Central memory CD4-positive, alpha-beta T cell (primary cell): Measurements from ENCODE around the gene SGIP1.

ENCODE experiments used
- DNase-seq: peaks from one replicate; pipeline ENCODE4 v3.0.0; 2022

SGIP1 gene

GRCh38 chr1:66617362-66618184 lies 83.6 kb downstream of the SGIP1 start:
- DNase-seq, result no peak

GRCh38 chr1:66618390-66618789 lies 84.4 kb downstream of the SGIP1 start:
- DNase-seq, result no peak

GRCh38 chr1:66623812-66624211 lies 89.9 kb downstream of the SGIP1 start:
- DNase-seq, result no peak

- DNase-seq, result no peak
Observed at GRCh38 chr1:66624412-66625060, 90.6 kb downstream of the SGIP1 start.

GRCh38 chr1:66626261-66626660 lies 92.3 kb downstream of the SGIP1 start:
- DNase-seq, result no peak

GRCh38 chr1:66628926-66629325 lies 95.0 kb downstream of the SGIP1 start:
- DNase-seq, result no peak

- DNase-seq, result no peak
Observed at GRCh38 chr1:66633159-66633558, 99.2 kb downstream of the SGIP1 start.

GRCh38 chr1:66637146-66637545 lies 103.2 kb downstream of the SGIP1 start:
- no peak for DNase-seq

GRCh38 chr1:66641891-66642473 lies 108.0 kb downstream of the SGIP1 start:
- no peak for DNase-seq

GRCh38 chr1:66642992-66643391 lies 109.0 kb downstream of the SGIP1 start:
- no peak for DNase-seq

GRCh38 chr1:66644331-66644730 lies 110.4 kb downstream of the SGIP1 start:
- no peak for DNase-seq

- DNase-seq, result no peak
Observed at GRCh38 chr1:66648901-66649595, 115.1 kb downstream of the SGIP1 start.

- no peak for DNase-seq
Observed at GRCh38 chr1:66652556-66652955, 118.6 kb downstream of the SGIP1 start.

GRCh38 chr1:66654643-66655042 lies 120.7 kb downstream of the SGIP1 start:
- no peak for DNase-seq

GRCh38 chr1:66671455-66671854 lies 137.5 kb downstream of the SGIP1 start:
- no peak for DNase-seq

- DNase-seq, result no peak
Observed at GRCh38 chr1:66676613-66677298, 142.8 kb downstream of the SGIP1 start.

GRCh38 chr1:66678146-66678545 lies 144.2 kb downstream of the SGIP1 start:
- no peak for DNase-seq

- DNase-seq, result no peak
Observed at GRCh38 chr1:66679140-66679539, 145.2 kb downstream of the SGIP1 start.

- no peak for DNase-seq
Observed at GRCh38 chr1:66681686-66682085, 147.7 kb downstream of the SGIP1 start.

- DNase-seq, result no peak
Observed at GRCh38 chr1:66682106-66682505, 148.2 kb downstream of the SGIP1 start.

- no peak for DNase-seq
Observed at GRCh38 chr1:66684353-66684752, 150.4 kb downstream of the SGIP1 start.

- DNase-seq, result no peak
Observed at GRCh38 chr1:66685265-66685664, 151.3 kb downstream of the SGIP1 start.

- no peak for DNase-seq
Observed at GRCh38 chr1:66685670-66686069, 151.7 kb downstream of the SGIP1 start.
